ENCODE measurements around the gene FAM53B.

The FAM53B gene

GRCh38 chr10:124637746-124638145 is 106.4 kb downstream of the FAM53B start:
- TF ChIP-seq CTCF (IDR thresholded peaks at IDR 0.05) (no peak), ZFX (IDR thresholded peaks at IDR 0.05; ENCODE audit: borderline replicate concordance) (no peak)
- H3K27ac ChIP-seq, result no peak overlapping the region

GRCh38 chr10:124637091-124637700 is 107.0 kb downstream of the FAM53B start:
- TF ChIP-seq CTCF (IDR thresholded peaks at IDR 0.05) (no peak), ZFX (IDR thresholded peaks at IDR 0.05; ENCODE audit: borderline replicate concordance) (no peak)
- H3K27ac ChIP-seq, result no peak overlapping the region

- H3K27ac ChIP-seq, result no peak overlapping the region
- TF ChIP-seq CTCF (IDR thresholded peaks at IDR 0.05), result peak; percentile 9; the same call in 1 of the 2 replicates
- no peak for TF ChIP-seq ZFX (IDR thresholded peaks at IDR 0.05; ENCODE audit: borderline replicate concordance)
Observed at GRCh38 chr10:124636271-124636995, 107.7 kb downstream of the FAM53B start.

- no peak overlapping the region for H3K27ac ChIP-seq
- TF ChIP-seq ZFX (IDR thresholded peaks at IDR 0.05; ENCODE audit: borderline replicate concordance) (no peak), CTCF (IDR thresholded peaks at IDR 0.05) (no peak)
Observed at GRCh38 chr10:124632566-124632965, 111.6 kb downstream of the FAM53B start.

- H3K27ac ChIP-seq, result no peak overlapping the region
- TF ChIP-seq ZFX (IDR thresholded peaks at IDR 0.05; ENCODE audit: borderline replicate concordance) (no peak), CTCF (IDR thresholded peaks at IDR 0.05) (peak; percentile 29; the same call in 1 of the 2 replicates)
Observed at GRCh38 chr10:124632064-124632531, 112.1 kb downstream of the FAM53B start.

- no peak overlapping the region for H3K27ac ChIP-seq
- TF ChIP-seq ZFX (IDR thresholded peaks at IDR 0.05; ENCODE audit: borderline replicate concordance) (no peak), CTCF (IDR thresholded peaks at IDR 0.05) (no peak)
Observed at GRCh38 chr10:124630551-124630950, 113.6 kb downstream of the FAM53B start.

- no peak overlapping the region for H3K27ac ChIP-seq
- TF ChIP-seq CTCF (IDR thresholded peaks at IDR 0.05) (no peak), ZFX (IDR thresholded peaks at IDR 0.05; ENCODE audit: borderline replicate concordance) (no peak)
Observed at GRCh38 chr10:124629842-124630241, 114.3 kb downstream of the FAM53B start.

Data from 22Rv1 (cell line).